Lung (tissue), 12 donors: ENCODE results near the gene DNASE1L3. TPM values are rescaled to one million over a fixed set of nuclear protein-coding genes. Genes with fewer than 3 reads are reported as not detected.

ENCODE experiments used
- ATAC-seq: fragments of 200-7000 bp; cut with Tn5 transposase; one replicate; pipeline ENCODE4 v1.9.1; 2020; ENCODE audit warnings: moderate number of reproducible peaks; ENCODE audit not compliant: insufficient read depth, low FRiP score
- DNase-seq, 3 donors: peaks; one replicate each; pipeline ENCODE4 v3.0.0-alpha.2; 2013 to 2017
- H3K27ac ChIP-seq, 2 donors: one replicate each; pipeline ENCODE4 v1.5.1; 2013; ENCODE audit warnings: mild to moderate bottlenecking in 2 of 2, moderate library complexity in 2 of 2, control low read depth in 1 of 2, inconsistent platforms in 1 of 2, low read depth in 1 of 2, low read length in 1 of 2
- H3K27me3 ChIP-seq, 3 donors: one replicate each; pipeline ENCODE4 v1.5.1; 2013; ENCODE audit warnings: low read length in 2 of 3; ENCODE audit not compliant: control insufficient read depth in 3 of 3, insufficient read depth in 3 of 3
- H3K36me3 ChIP-seq, 4 donors: one replicate each; pipeline ENCODE4 v1.5.1; 2013; ENCODE audit warnings: low read length in 4 of 4, mild to moderate bottlenecking in 1 of 4, moderate library complexity in 1 of 4; ENCODE audit not compliant: control insufficient read depth in 4 of 4, insufficient read depth in 4 of 4
- H3K4me1 ChIP-seq, 5 donors: one replicate each; pipeline ENCODE4 v1.5.1; 2013; ENCODE audit warnings: low read length in 5 of 5, mild to moderate bottlenecking in 2 of 5, moderate library complexity in 1 of 5; ENCODE audit not compliant: control insufficient read depth in 5 of 5, insufficient read depth in 5 of 5
- H3K4me3 ChIP-seq: one replicate; pipeline ENCODE4 v1.5.1; 2013; ENCODE audit warnings: mild to moderate bottlenecking, control low read depth, moderate library complexity
- H3K9ac ChIP-seq, 2 donors: one replicate each; pipeline ENCODE4 v1.5.1; 2013; ENCODE audit warnings: low read length in 2 of 2, control low read depth in 1 of 2; ENCODE audit not compliant: insufficient read depth in 1 of 2
- H3K9me3 ChIP-seq, 4 donors: one replicate each; pipeline ENCODE4 v1.5.1; 2013; ENCODE audit warnings: low read length in 3 of 4, mild to moderate bottlenecking in 1 of 4, moderate library complexity in 1 of 4; ENCODE audit not compliant: control insufficient read depth in 4 of 4, insufficient read depth in 3 of 4
- CTCF ChIP-seq: IDR thresholded peaks from 2 replicates; pipeline ENCODE4 v1.5.1; 2012; ENCODE audit warnings: mild to moderate bottlenecking; ENCODE audit errors: control extremely low read depth, extremely low read depth
- whole genome bisulfite sequencing, 2 donors: extraction: QIAGEN DNeasy Blood & Tissue Kit; methylation state at CpG; one replicate each; pipeline ENCODE4 v1.1.7; 2013; 5-methylcytosine and 5-hydroxymethylcytosine counted together
- polyA plus RNA-seq, 2 donors: library from polyadenylated mRNA; stranded (reverse); fragments of 200-250 nt; gene quantifications; one replicate each; pipeline ENCODE4 v1.2.1, GENCODE V29; 2013
- total RNA-seq, 2 donors: library from RNA; depleted of rRNA in 1 of 2; stranded (reverse); fragments of >200 nt in 1 of 2; gene quantifications; one replicate each; pipeline ENCODE4 v1.2.1, GENCODE V29; 2014 to 2021
- donor health status: control.
- donor health status: control.
- donor health status: Bipolar disorder and iron deficiency.
- donor health status: healthy.
- donor health status: DM: yes; HTN: yes; CAD: no.

Gene DNASE1L3
- total and polyA plus RNA-seq, 4 donors, result 1.2 to 10.7 (median 2.4) TPM

GRCh38 chr3:58170376-58170775 lies 40.4 kb downstream of the DNASE1L3 start:
- no peaks in the 10 kb centered on the region for H3K9me3 ChIP-seq
- H3K4me3 ChIP-seq, result no peak overlapping the region
- 86 to 92% methylated on average over 11 of the region's 11 CpGs for WGBS, 2 donors
- peaks cover 0 to 16% (median 6%) of the 10 kb centered on the region in 4 donors for H3K36me3 ChIP-seq
- peaks cover 0 to 2% (median 0%) of the 10 kb centered on the region in 3 donors for H3K27me3 ChIP-seq
- peaks cover 5 to 39% (median 20%) of the 10 kb centered on the region in 5 donors for H3K4me1 ChIP-seq
- no peak for DNase-seq
- no peak for TF ChIP-seq CTCF
- H3K9ac ChIP-seq, result no peak overlapping the region
- H3K27ac ChIP-seq, result no peak overlapping the region
- ATAC-seq, result no peak

DNA sequence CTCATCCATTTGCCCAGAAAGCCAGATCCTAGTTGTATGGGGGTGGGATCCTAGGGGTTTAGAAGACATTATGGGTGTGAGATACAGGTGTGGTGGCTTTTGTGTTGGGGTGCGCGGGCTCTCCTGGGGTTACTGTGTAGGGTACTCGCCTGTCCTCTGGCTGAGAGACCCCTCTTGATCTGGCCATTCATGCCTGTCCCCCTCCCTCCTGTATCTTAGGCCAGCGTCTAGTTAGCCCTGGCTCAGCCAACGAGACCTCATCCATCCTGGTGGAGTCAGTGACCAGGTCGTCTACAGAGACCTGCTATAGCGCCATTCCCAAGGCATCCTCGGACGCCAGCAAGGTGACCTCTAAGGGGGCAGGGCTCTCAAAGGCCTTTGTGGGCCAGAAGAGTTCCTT lies 41.4 kb downstream of the DNASE1L3 start:
- H3K4me1 ChIP-seq, result peaks cover 0 to 39% (median 22%) of the 10 kb centered on the region in 5 donors
- peaks cover 0 to 2% (median 0%) of the 10 kb centered on the region in 3 donors for H3K27me3 ChIP-seq
- ATAC-seq (no peak), DNase-seq (no peak)
- WGBS, 2 donors, result 95 to 96% methylated on average over 9 of the region's 9 CpGs
- H3K4me3 ChIP-seq, result no peak overlapping the region
- H3K36me3 ChIP-seq, result peaks cover 0 to 20% (median 6%) of the 10 kb centered on the region in 4 donors
- TF ChIP-seq CTCF, result no peak
- no peaks in the 10 kb centered on the region for H3K9me3 ChIP-seq
- no peak overlapping the region for H3K9ac ChIP-seq
- no peak overlapping the region for H3K27ac ChIP-seq

DNA sequence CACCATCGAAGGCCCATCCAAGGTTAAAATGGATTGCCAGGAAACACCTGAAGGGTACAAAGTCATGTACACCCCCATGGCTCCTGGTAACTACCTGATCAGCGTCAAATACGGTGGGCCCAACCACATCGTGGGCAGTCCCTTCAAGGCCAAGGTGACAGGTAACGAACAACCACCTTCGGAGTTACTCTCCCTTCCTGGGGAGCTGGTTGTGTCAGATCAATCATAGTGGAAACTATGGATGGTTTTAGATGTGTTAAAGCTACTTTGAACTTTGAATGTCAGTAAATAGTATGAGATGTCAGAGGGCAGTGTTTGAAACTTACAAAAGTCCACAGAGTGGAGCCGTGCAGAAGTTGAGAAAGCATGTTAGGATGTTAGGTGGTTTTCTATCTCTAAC lies 42.3 kb downstream of the DNASE1L3 start:
- no peak for DNase-seq

More for the DNA sequence above, 42.3 kb downstream of the DNASE1L3 start:
- Histone ChIP-seq H3K4me3 (no peak overlapping the region), H3K9ac (no peak overlapping the region), H3K4me1 (peaks cover 0 to 40% (median 29%) of the 10 kb centered on the region in 5 donors), H3K36me3 (peaks cover 0 to 20% (median 6%) of the 10 kb centered on the region in 4 donors), H3K27me3 (peaks cover 0 to 2% (median 0%) of the 10 kb centered on the region in 3 donors), H3K27ac (no peak overlapping the region), H3K9me3 (no peaks in the 10 kb centered on the region)
- WGBS, 2 donors, result 87 to 94% methylated on average over 7 of the region's 7 CpGs
- no peak for ATAC-seq
- no peak for TF ChIP-seq CTCF
